ENCODE results near the gene RNU7-1.
A peak's percentile ranks its signal among the peaks of the same experiment; 100 is the strongest.

RNU7-1 gene

GRCh38 chr12:6919588-6919987 lies 24.0 kb upstream of the RNU7-1 start:
- no peak for DNase-seq

- no peak for DNase-seq
These were observed 22.1 kb upstream of the RNU7-1 start for GRCh38 chr12:6921539-6921938.

- DNase-seq, result no peak
These were observed 21.3 kb upstream of the RNU7-1 start for GRCh38 chr12:6921996-6922946.

GRCh38 chr12:6923003-6923732 lies 20.4 kb upstream of the RNU7-1 start:
- DNase-seq, result no peak

GRCh38 chr12:6923851-6924250 lies 19.8 kb upstream of the RNU7-1 start:
- no peak for DNase-seq

- peak; percentile 56 for DNase-seq
These were observed 18.4 kb upstream of the RNU7-1 start for GRCh38 chr12:6925239-6925539.

GRCh38 chr12:6925540-6926279 lies 17.9 kb upstream of the RNU7-1 start:
- DNase-seq, result peak; percentile 82

- peak; percentile 94 for DNase-seq
These were observed 16.1 kb upstream of the RNU7-1 start, which contains the start of gene ATN1 for GRCh38 chr12:6927379-6928021. TSS of gene ATN1 (plus strand) at chr12:6927959. CDS start at chr12:6934002, 6,043 bp downstream.

- peak; percentile 59 for DNase-seq
These were observed 15.5 kb upstream of the RNU7-1 start for GRCh38 chr12:6928022-6928702.

GRCh38 chr12:6928703-6929407 lies 14.8 kb upstream of the RNU7-1 start:
- DNase-seq, result no peak

GRCh38 chr12:6929466-6930452 lies 13.9 kb upstream of the RNU7-1 start:
- no peak for DNase-seq

- DNase-seq, result no peak
These were observed 10.8 kb upstream of the RNU7-1 start for GRCh38 chr12:6932766-6933165.

- DNase-seq, result no peak
These were observed 9.5 kb upstream of the RNU7-1 start for GRCh38 chr12:6934110-6934509.

GRCh38 chr12:6935371-6936193 lies 8.0 kb upstream of the RNU7-1 start:
- no peak for DNase-seq

- DNase-seq, result no peak
These were observed 7.4 kb upstream of the RNU7-1 start for GRCh38 chr12:6936194-6936635.

GRCh38 chr12:6936636-6937480 lies 6.8 kb upstream of the RNU7-1 start:
- peak; percentile 80 for DNase-seq

GRCh38 chr12:6937481-6938352 lies 5.9 kb upstream of the RNU7-1 start:
- peak; percentile 96 for DNase-seq

Measured in femur (tissue), 1 donor.